ENCODE measurements around the gene SUN3.
"Not testable (repeated sequence)": the region's sequence is repeated elsewhere in the genome, so short reads cannot be mapped to it uniquely, and the experiment has no call there.

Gene SUN3

DNA sequence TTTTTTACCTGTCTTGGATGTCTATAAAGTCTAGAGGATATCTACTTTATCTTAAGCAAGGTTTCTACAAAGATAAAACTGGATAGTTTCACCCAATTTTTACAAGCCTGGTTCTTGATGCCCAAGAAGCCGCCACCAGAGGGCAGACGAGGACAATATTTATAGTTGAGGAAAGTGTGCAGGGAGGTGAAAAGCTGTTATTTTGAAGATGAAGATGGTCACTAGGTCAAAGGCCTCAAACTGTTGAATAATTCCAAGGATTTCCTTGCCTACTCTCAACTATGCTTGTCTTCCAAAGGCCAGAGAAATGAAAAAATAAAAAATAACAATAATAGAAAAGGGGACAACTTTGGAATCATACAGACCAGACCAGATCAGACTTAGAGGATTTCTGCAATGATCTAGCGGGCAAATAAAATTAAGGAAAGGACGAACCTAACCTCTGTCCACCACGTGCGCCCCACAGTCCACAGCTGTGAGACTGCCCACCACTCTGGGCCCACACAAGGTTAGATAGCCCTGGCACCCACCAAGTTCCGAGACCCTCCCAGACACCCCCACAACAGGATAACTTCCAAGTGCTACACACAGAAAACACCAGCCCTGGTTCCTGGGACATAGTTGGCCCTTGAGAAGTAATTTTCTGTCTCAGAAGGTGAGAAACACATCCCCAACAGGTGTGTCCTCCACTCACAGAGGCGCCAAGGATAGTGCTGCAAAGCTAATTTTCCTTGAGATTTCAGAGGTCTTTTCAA is 83.5 kb downstream of the SUN3 start:
- peak; percentile 69 to 70 for DNase-seq (ENCODE audit: low read depth in 2 of 2)

DNA sequence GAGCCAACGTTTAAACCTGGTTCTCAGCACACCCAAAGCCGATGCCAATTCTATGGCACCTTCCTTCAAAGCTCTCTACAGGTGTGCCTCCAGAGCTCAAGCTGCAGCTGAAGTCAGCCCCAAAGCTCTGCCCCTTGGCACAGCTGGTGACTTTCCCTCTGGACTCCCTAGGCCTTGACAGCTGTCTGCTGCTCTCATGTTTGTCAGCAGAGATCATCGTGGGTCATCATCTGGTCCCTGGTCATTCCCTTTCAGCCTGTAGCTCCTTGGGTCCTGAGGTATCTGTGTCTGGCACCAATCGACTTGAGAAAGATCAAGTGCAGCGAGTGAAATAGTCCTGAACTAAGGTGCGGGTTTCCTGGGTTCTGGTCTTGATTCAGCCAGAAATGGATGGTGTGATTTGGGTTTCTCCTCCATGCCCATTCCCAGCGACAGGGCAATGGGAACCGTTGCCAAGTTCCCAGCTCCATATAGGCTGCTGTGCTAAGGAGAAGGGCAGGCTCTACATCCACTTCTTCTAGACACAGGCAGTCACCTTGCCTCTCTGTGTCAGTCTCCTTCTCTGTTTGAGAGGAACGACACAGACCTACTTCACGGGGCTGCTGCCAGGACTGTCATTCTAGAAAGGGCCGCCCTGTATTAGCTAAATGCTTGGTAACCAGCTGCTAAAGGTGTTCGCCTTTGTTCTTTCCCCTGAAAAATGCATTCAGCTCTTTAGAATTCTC is 84.2 kb downstream of the SUN3 start:
- no peak for DNase-seq (ENCODE audit: low read depth in 2 of 2)

DNA sequence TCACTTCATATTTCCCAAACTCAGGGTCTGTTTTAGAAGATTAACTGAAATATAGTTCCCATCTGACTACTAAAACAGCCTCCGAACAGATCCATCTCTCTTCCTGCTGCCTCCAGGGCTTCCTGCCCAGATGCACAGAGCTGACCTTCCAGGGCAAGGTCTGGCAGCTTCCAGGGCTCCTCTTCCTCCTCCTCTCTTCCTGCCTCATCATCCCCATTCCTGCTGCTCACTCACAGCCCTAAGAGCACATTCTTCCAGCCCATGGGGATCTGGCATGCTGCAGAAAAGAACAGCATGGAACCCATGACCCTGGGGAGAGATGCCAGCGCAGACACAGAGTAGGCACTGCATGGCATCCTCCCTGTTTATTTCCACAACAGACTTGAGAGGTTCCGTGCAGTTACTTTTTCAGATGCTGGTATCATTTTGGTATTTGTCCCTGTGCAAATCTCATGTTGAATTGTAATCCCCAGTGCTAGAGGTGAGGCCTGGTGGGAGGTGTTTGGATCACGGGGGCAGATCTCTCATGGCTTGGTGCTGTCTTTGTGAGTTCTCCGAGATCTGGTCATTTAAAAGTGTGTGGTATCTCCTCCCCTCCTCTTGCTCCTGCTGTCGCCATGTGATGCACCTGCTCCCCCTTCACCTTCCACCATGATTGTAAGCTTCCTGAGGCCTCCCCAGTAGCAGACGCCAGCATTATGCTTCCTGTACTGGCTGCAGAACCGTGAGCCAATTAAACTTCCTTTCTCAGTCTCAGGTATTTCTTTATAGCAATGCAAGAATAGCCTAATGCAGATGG is 85.0 kb downstream of the SUN3 start:
- DNase-seq (ENCODE audit: low read depth in 2 of 2) = no peak

DNA sequence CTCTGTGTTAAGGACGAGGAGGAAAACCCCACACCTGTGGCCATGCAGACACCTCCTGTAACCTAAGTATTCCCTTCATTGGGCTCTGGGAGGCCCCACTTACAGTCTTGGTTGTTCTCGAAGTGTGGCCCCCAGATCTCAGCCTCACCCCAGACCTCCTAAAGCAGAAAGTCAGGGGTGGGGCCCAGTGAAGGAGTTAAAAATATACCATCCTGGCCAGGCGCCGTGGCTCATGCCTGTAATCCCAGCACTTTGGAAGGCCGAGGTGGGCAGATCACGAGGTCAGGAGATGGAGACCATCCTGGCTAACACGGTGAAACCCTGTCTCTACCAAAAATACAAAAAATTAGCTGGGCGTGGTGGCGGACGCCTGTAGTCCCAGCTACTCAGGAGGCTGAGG is 86.3 kb downstream of the SUN3 start:
- not testable (repeated sequence) for DNase-seq (ENCODE audit: low read depth in 2 of 2)

DNA sequence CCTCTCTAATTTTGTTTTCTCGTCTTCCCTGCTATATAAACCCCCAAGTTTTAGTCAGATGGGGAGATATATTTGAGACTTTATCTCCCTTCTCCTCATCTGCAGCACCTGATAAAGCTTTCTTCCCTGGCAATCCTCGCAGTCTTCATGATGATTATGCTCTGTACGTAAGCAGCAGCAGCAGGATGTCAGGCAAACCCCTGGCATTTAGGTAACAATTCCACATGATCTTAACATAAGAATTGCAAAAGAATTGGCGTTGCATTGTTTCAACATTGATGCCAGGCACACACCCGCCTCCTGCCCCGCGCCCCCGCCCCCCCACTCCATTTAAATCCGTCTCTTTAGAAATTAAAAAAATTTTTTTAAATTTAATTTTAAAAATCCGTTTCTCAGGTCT is 86.8 kb downstream of the SUN3 start:
- DNase-seq (ENCODE audit: low read depth in 2 of 2) = no peak

DNA sequence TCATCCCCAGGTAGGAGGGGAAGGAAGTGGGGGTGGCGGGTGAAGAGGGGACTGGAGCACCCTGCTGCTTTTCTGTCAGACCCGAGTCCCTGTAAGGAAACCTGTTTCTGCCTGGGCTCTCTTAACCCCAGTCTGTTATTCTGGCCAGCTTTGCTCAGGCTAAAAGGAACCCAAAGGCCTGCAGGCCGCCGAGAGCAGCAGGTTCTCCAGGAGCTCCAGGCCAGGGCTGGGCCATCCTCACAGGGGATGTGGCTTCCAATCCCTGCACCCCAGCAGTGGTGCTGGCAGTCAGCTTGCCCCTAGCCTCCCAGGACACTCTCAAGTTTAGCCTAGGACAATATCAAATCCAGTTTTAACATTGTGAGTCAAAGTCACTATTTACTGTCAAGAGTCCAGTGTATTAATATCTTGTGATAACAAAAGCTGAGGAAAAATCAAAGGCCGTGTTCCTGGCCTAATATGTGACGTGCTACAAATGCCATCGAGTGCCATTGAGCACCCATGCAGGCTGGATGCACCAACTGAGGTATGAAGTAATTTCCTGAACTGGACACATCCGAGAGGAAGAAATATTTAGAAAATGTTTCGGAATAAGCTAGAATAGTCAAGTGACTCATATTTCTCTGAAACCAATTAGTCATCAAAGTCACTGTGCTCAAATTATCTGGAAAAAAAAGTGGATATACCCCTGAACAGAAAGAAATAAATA is 87.6 kb downstream of the SUN3 start:
- no peak for DNase-seq (ENCODE audit: low read depth in 2 of 2)

DNA sequence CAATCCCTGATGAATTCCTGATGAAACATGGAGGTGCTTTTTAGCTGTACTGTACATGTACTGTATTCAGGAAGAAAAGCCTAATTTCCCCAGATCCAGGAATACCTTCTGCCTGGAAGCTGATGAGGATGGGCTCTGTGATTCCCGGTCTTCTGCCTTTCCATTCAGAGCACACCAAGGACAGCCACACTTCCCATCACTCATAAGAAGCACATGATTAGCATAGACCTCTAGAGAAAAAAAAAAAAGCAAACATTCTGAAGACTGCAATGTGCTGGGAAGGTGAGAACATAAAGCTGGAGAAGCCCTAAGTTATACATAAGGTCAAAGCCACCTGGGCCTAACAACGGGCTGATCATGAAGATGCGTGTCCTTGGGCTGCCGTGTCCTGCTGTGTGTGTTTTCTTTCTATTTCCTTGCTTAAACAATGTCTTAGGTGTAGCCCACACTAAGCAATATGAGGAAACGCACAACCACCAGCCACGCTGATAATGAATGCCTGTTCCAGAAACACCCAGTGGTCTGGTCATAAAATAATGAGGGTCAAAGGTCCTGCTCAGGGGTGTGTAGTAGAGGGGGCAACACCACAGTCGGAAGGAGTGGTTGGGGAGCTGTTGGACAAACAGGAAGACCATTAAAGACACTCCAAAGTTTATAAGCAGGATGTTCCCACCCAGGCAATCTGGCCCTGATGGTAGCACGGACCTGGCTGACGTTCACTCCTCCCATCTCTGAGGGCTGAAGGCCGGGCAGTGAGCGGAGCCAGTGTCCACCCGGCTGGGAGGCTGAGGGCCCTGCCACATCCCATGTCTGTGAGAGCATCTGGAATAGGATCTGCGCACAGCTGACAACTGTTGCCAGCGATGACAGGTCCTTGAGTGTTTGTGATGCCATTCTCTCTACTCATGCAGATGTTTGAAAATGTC is 88.6 kb downstream of the SUN3 start:
- DNase-seq (ENCODE audit: low read depth in 2 of 2) = no peak

DNA sequence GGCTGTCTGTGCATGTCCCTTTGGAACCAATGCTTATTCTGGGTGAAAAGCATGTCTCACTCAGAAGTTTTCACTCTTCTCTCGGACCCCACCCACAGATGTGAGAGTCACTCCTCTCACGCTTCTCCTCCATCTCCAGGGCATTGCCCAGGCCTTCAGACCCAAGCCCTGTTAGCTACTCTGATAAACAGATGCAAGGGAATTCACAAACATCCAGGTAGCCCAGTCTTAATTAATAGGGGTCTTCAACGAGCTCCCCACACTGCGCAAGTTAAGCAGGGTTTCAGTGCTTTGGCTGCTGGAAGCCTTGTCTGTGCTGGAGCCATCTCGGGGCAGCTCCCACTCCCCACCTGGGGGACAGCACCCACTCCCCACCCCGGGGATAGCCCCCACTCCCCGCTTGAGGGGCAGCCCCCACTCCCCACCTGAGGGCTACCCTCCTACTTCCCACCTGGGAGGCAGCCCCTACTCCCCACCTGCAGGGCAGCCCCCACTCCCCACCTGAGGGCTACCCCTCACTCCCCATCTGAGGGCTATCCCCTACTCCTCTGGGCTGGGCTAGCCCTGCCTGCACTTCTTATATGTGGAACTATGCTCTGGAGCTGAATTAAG is 89.4 kb downstream of the SUN3 start:
- DNase-seq (ENCODE audit: low read depth in 2 of 2) = no peak

DNA sequence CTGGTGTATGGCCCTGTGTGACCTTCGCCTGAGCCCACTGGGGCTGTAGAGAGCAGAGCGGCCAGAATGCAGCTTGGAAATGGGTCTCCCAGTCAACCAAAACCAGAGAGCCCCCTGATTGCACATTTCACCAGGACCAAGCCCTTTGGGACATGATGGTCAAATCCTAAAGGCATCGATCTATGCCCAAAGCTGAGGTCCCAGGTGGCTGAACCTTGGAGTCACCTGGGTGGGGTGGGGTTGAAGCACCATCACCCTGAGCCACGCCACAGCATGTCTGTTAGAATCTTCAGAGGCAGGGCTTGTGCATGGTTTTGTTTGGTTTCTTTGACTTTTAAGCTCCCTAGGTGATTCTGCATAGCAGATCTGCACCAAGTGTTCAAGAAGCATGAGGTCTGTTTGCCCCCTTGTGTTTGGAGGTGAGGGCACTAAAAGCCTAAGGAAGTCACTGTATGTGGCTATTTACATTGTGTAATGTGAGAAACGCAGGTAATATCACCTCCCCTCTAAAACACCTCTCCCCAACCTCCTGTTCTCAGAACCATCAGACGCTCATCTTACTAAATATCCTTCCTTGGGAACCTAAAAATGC is 90.2 kb downstream of the SUN3 start:
- DNase-seq (ENCODE audit: low read depth in 2 of 2) = no peak

DNA sequence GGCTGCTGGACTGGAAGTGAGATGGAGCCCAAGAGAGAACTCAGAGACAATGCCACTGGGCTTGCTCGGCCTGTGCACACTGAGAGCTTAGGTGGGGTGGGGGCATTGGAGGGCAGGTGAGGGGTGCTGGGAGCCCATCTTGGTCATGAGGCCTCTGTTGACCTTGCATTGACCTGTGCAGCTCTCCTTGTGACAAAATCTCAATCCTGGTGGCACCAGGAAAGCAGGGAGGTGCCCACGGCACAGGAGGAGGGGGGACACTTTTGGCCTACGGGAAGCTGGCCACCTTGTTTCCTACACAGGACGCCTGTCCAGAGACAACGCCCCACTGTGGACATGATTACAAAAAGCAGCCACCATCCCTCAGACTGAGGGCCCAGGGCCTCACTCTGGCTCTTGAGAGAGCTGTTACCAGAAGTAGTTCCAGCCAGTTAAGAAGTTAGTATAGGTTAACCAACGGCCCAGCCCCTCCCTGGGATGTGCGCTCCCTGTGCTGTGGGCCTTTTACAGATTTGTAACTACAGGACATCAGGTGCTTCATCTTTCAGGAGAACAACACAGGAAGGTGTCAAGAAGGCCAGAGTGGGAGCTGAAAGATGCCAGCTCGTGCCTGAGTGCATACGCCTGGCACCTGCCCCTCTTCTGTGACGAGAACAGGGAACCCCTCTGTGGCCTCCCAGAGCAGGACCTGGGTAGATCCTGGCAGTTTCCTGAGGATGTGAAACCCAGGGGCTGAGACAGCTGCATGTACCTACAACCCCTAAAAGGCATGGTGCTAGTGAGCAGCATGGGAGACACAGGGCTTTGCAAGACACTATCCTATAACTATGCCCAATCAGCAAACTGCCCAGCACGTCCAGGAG is 91.0 kb downstream of the SUN3 start:
- no peak for DNase-seq (ENCODE audit: low read depth in 2 of 2)

All from stimulated activated CD4-positive, alpha-beta T cell treated with anti-CD3 and anti-CD28 coated beads, Interleukin-1b, Interleukin-23, amount 100 ng/mL, for 4 hours (primary cell).